Ovary (tissue), 10 donors: ENCODE measurements around the gene LRRC23. TPM values are rescaled to one million over a fixed set of nuclear protein-coding genes. Genes with fewer than 3 reads are reported as not detected.

Source experiments
- DNase-seq, 5 donors: peaks; one replicate each; pipeline ENCODE4 v3.0.0-alpha.2; 2019 to 2020
- H3K27ac ChIP-seq, 2 donors: fragments of 200-600 bp; one replicate each; pipeline versions ENCODE4 v1.5.1 to v1.8.0; 2019 to 2022
- H3K27me3 ChIP-seq: fragments of 200-600 bp; one replicate; pipeline ENCODE4 v1.8.0; 2022
- H3K36me3 ChIP-seq: fragments of 200-600 bp; sonication (generic); one replicate; pipeline ENCODE4 v1.5.1; 2019
- H3K4me1 ChIP-seq: one replicate; pipeline ENCODE4 v1.8.1; 2013; ENCODE audit warnings: mild to moderate bottlenecking, moderate library complexity; ENCODE audit not compliant: insufficient read depth
- H3K4me3 ChIP-seq: fragments of 200-600 bp; sonication (generic); one replicate; pipeline ENCODE4 v1.5.1; 2017
- H3K9me3 ChIP-seq, 2 donors: fragments of 200-600 bp in 1 of 2; sonication (generic) in 1 of 2; one replicate each; pipeline versions ENCODE4 v1.5.1 to v1.8.1; 2013 to 2019; ENCODE audit warnings: mild to moderate bottlenecking in 1 of 2, moderate library complexity in 1 of 2
- EP300 ChIP-seq: sonication (generic); formaldehyde crosslinking; IDR thresholded peaks from one replicate; pipeline ENCODE4 v1.6.1; 2017; ENCODE audit warnings: antibody characterized with exemption
- POLR2A ChIP-seq: fragments of 450-650 bp; IDR thresholded peaks from one replicate; pipeline ENCODE4 v1.6.1; 2017; ENCODE audit warnings: antibody characterized with exemption, mild to moderate bottlenecking, moderate library complexity
- WGBS, 3 donors: extraction: QIAGEN DNeasy Blood & Tissue Kit in 1 of 3; methylation state at CpG; one replicate each; pipeline versions ENCODE4 v1.1.5 to v1.1.7; 2013 to 2017; 5-methylcytosine and 5-hydroxymethylcytosine counted together
- intact Hi-C, 4 donors: fragments of 100-400 bp; cut with DNase I; formaldehyde crosslinking; loops; one replicate each; pipeline versions ENCODE4 v1.11.0 to v1.15.1; 2022 to 2023
- long read RNA-seq, 3 donors: library from polyadenylated mRNA in 2 of 3; unstranded in 2 of 3; transcript quantifications; one replicate each; pipeline ENCODE4 v2.0.0 and lab custom pipeline, GENCODE V29; 2021 to 2026
- polyA plus RNA-seq, 2 donors: library from polyadenylated mRNA; stranded (reverse); fragments of 200-250 nt in 1 of 2; fragments of 350-450 nt in 1 of 2; fragmentation: Illumina TruSeq in 1 of 2; extraction: RNeasy Lipid Tissue Mini Kit (QIAGEN cat#74804) in 1 of 2; gene quantifications; one replicate each; pipeline ENCODE4 v1.2.3, GENCODE V29; 2013 to 2014
- total RNA-seq, 7 donors: library from RNA; depleted of rRNA in 2 of 7; stranded (reverse); fragments of >200 nt in 2 of 7; fragmentation: NEBNext Ultra II Directional in 3 of 7; extraction: Animal tissue kit (Norgen Biotek cat#: 25700) in 3 of 7; gene quantifications; one replicate each; pipeline versions ENCODE4 v1.1.0 to v1.2.4, GENCODE V29; 2016 to 2023
- TF ChIP-seq, protein P1 (sequence below), 3 donors: fragments of 450-650 bp in 2 of 3; fragments of 200-600 bp in 1 of 3; IDR thresholded peaks; one replicate each; pipeline versions ENCODE4 v1.5.1 to v1.8.0; 2016 to 2022; ENCODE audit warnings: antibody characterized with exemption in 3 of 3, mild to moderate bottlenecking in 1 of 3
- donor health status: DM: no; HTN: no; CAD: no; lungs with moderate emphysema.
- donor health status: DM: no; HTN: no; CAD: no.
- donor health status: Bipolar disorder and iron deficiency.
- donor health status: DM: yes; HTN: yes; CAD: no.
- donor health status: DM: no; HTN: no; CAD: no.
- donor health status: DM: yes; HTN: yes; CAD: no.

The LRRC23 gene, protein sequence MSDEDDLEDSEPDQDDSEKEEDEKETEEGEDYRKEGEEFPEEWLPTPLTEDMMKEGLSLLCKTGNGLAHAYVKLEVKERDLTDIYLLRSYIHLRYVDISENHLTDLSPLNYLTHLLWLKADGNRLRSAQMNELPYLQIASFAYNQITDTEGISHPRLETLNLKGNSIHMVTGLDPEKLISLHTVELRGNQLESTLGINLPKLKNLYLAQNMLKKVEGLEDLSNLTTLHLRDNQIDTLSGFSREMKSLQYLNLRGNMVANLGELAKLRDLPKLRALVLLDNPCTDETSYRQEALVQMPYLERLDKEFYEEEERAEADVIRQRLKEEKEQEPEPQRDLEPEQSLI
- 10 to 100 TPM; 13.9 to 67.6 (median 16.7) TPM for total RNA-seq
- 10 to 100 TPM; 11.2 to 16.5 TPM for polyA plus RNA-seq
- long read RNA-seq, donor 1, transcript LRRC23-211 (7 exons, 1,412 nt), result minor isoform, 14 of 57 reads
- long read RNA-seq, donor 1, transcript LRRC23-201 (8 exons, 1,615 nt), result major isoform, 15 of 57 reads
- long read RNA-seq, donor 1, partial matches to known transcripts, result 16 of 57 reads
- long read RNA-seq, donor 1, other reads (novel, unspliced or antisense), result 10 of 57 reads
- long read RNA-seq, donor 2, partial matches to known transcripts, result 0 of 1 reads
- long read RNA-seq, donor 2, other reads (novel, unspliced or antisense), result 0 of 1 reads
- long read RNA-seq, donor 3, partial matches to known transcripts, result 2 of 6 reads
- long read RNA-seq, donor 3, other reads (novel, unspliced or antisense), result 3 of 6 reads

DNA sequence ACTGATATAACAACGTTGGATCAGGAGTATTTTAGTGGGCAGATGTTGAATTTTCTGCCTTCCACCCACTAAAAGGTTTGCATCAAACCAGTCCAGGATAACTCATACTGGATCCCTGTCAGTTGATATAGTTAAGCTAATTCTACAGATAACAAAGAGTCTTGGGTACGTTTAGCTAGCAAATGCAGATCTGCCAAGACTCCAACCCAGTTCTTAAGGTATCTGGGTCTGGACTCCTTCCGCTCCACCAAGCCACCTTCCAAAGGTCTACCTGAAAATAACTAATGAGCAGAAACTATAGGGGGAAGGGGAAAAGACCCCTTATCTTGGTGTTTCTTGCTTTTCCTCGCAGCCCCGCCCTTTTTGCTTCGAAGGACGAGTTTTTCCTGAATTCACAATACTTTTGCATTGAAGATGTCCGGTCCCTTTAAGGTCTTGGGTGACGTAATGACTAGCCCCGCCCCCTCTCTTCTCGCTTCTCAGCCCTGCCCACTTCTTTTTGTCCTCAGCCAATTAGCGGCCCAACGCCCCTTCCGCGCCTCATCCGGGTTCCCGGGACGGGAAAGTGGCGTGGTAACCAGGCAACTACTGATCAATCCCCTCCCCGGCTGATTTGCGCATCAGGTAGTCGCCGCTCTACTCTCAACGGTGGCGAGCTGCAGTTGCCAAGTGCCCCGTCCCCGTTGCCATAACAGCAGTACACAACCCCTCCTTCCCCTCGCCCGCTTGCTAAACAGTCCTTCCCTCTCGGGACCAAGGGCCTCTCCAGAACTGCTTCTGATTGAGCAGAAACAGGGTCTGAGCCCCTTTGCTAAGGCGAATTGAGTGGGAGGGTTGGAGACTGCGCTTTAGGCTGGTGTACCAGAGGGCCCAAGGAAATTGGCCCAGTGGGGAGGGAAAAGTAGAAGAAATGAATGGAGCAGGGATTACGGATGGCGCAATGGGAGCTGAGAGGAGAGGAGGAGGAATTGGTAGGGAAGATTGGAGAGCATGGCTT, at the start of gene LRRC23:
LRRC23 (plus strand) TSS at position 543 of the 997 bp plus-strand sequence. CDS start 812 bp downstream, outside the sequence.
- WGBS, 3 donors, result 3 to 4% (median 3%) methylated on average over 34 of the region's 34 CpGs
- Histone ChIP-seq H3K27me3 (no peaks in the 10 kb centered on the region), H3K4me1 (no peaks in the 10 kb centered on the region), H3K27ac (peak within 1 kb of the TSS; percentile 75 to 79), H3K9me3 (no peaks in the 10 kb centered on the region), H3K36me3 (no peaks in the 10 kb centered on the region), H3K4me3 (peak within 1 kb of the TSS; percentile 56)
- intact Hi-C loops, result no loop called here
- peak; percentile 96 to 99 (median 97) for DNase-seq
- TF ChIP-seq, protein P1, sequence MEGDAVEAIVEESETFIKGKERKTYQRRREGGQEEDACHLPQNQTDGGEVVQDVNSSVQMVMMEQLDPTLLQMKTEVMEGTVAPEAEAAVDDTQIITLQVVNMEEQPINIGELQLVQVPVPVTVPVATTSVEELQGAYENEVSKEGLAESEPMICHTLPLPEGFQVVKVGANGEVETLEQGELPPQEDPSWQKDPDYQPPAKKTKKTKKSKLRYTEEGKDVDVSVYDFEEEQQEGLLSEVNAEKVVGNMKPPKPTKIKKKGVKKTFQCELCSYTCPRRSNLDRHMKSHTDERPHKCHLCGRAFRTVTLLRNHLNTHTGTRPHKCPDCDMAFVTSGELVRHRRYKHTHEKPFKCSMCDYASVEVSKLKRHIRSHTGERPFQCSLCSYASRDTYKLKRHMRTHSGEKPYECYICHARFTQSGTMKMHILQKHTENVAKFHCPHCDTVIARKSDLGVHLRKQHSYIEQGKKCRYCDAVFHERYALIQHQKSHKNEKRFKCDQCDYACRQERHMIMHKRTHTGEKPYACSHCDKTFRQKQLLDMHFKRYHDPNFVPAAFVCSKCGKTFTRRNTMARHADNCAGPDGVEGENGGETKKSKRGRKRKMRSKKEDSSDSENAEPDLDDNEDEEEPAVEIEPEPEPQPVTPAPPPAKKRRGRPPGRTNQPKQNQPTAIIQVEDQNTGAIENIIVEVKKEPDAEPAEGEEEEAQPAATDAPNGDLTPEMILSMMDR (IDR thresholded peaks at IDR 0.05), result no peak
- TF ChIP-seq POLR2A, result peak; percentile 95

DNA sequence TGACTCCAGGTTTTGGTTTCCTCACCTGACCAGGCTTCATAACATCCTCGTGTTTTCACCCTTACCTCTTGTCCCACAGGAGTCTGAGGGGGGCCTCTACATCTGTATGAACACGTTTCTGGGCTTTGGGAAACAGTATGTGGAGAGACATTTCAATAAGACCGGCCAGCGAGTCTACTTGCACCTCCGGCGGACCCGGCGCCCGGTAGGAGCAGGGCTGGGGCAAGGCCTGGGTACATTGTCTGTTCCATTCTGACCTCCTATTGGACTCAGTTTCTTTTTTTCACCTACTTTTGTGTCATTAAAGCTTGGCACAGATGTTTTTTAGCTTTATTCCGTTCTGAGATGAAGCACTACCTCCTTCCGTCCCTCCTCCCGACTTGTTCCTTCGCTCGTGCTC, 49.3 kb upstream of the LRRC23 start:
- no peaks in the 10 kb centered on the region for H3K36me3 ChIP-seq
- H3K27me3 ChIP-seq, result no peaks in the 10 kb centered on the region
- intact Hi-C loops, result no loop called here
- DNase-seq, result no peak
- TF ChIP-seq, protein P1 (IDR thresholded peaks at IDR 0.05), result no peak
- TF ChIP-seq POLR2A (no peak), EP300 (no peak)
- 87 to 90% (median 89%) methylated on average over 14 of the region's 14 CpGs for WGBS, 3 donors
- peaks cover 7% of the 10 kb centered on the region for H3K4me1 ChIP-seq
- H3K9me3 ChIP-seq, result no peaks in the 10 kb centered on the region
- H3K4me3 ChIP-seq, result no peak overlapping the region
- H3K27ac ChIP-seq, result no peak overlapping the region

DNA sequence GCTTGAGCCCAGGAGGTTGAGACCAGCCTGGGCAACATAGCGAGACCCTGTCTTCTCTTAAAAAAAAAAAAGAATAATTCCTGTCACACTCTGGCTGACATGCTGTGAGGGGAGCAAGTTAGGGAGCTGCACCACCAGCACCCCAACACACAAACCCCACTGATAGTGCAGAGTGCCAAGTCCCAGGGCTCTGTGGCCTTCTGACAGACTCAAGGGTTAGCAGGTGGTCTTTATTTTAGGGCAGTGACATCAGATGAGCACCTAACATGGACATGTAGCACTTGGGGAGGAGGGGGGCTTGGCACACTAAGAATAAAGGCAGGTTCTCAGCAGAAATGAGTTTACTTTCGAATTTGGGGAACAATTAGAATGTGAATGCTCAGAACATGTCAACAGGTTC, 45.8 kb upstream of the LRRC23 start:
- DNase-seq, result no peak
- Histone ChIP-seq H3K27me3 (no peaks in the 10 kb centered on the region), H3K9me3 (no peaks in the 10 kb centered on the region), H3K4me3 (no peak overlapping the region), H3K4me1 (peaks cover 3% of the 10 kb centered on the region), H3K36me3 (no peaks in the 10 kb centered on the region), H3K27ac (no peak overlapping the region)
- 93 to 97% (median 96%) methylated on average over 2 of the region's 2 CpGs for WGBS, 3 donors
- TF ChIP-seq POLR2A (no peak), EP300 (no peak)
- TF ChIP-seq, protein P1 (IDR thresholded peaks at IDR 0.05), result no peak
- intact Hi-C loops, result no loop called here

DNA sequence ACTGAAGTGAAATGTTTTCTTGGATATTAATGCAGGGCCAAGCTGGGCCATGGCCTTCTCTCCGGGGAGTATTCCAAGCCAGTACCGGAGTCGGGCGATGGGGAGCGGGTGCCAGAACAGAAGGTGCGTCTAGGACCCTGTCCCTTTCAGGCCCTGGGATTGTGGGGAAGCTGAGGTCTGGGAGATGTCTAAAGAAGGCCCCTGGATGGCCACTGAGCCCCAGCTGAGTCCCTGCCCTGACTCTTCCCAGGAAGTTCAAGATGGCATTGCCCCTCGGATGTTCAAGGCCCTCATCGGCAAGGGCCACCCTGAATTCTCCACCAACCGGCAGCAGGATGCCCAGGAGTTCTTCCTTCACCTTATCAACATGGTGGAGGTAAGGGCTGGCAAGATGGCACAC, 44.5 kb upstream of the LRRC23 start:
- H3K27me3 ChIP-seq, result no peaks in the 10 kb centered on the region
- no peaks in the 10 kb centered on the region for H3K4me1 ChIP-seq
- no peak for DNase-seq
- H3K9me3 ChIP-seq, result no peaks in the 10 kb centered on the region
- H3K4me3 ChIP-seq, result no peak overlapping the region
- H3K36me3 ChIP-seq, result no peaks in the 10 kb centered on the region
- intact Hi-C loops, result loop anchor here in 2 of 4 donors (10.0 kb wide), 1 partner anchor 105 kb away; no protein-coding TSS in a partner anchor
- H3K27ac ChIP-seq, result no peak overlapping the region
- TF ChIP-seq POLR2A (no peak), EP300 (no peak)
- TF ChIP-seq, protein P1 (IDR thresholded peaks at IDR 0.05), result no peak
- WGBS, 3 donors, result 92 to 95% (median 95%) methylated on average over 9 of the region's 9 CpGs
